Measurements from ENCODE around the gene NTM.

GRCh38 chr11:132047167-132047566 is 676.8 kb downstream of the NTM start:
- TF ChIP-seq CTCF (IDR thresholded peaks at IDR 0.05) (no peak), POLR2A (IDR thresholded peaks at IDR 0.05) (no peak)

Measured in Peyer's patch (tissue), 4 donors.